Kidney tubule cell (primary cell): Measurements from ENCODE around the gene CABCOCO1.
A peak's percentile ranks its signal among the peaks of the same experiment; 100 is the strongest.

Source experiments
- DNase-seq: peaks from one replicate; pipeline ENCODE4 v3.0.0-alpha.2; 2018; ENCODE audit warnings: low spot score

Gene CABCOCO1

GRCh38 chr10:61785473-61786105 lies 122.9 kb downstream of the CABCOCO1 start:
- no peak for DNase-seq

GRCh38 chr10:61786728-61787127 lies 124.0 kb downstream of the CABCOCO1 start:
- DNase-seq, result peak; percentile 69

GRCh38 chr10:61787170-61787569 lies 124.4 kb downstream of the CABCOCO1 start:
- no peak for DNase-seq

- no peak for DNase-seq
Observed at GRCh38 chr10:61789031-61789430, 126.3 kb downstream of the CABCOCO1 start.

- no peak for DNase-seq
Observed at GRCh38 chr10:61791216-61791615, 128.5 kb downstream of the CABCOCO1 start.

GRCh38 chr10:61792097-61792716 lies 129.5 kb downstream of the CABCOCO1 start:
- DNase-seq, result no peak

- DNase-seq, result no peak
Observed at GRCh38 chr10:61792921-61793320, 130.2 kb downstream of the CABCOCO1 start.

- DNase-seq, result no peak
Observed at GRCh38 chr10:61793760-61794703, 131.3 kb downstream of the CABCOCO1 start.

- no peak for DNase-seq
Observed at GRCh38 chr10:61795147-61795546, 132.4 kb downstream of the CABCOCO1 start.

- DNase-seq, result no peak
Observed at GRCh38 chr10:61795551-61795950, 132.8 kb downstream of the CABCOCO1 start.

GRCh38 chr10:61796785-61797184 lies 134.1 kb downstream of the CABCOCO1 start:
- DNase-seq, result no peak

GRCh38 chr10:61797304-61798153 lies 134.8 kb downstream of the CABCOCO1 start:
- no peak for DNase-seq

GRCh38 chr10:61798713-61799112 lies 136.0 kb downstream of the CABCOCO1 start:
- peak; percentile 72 for DNase-seq

GRCh38 chr10:61801484-61801883 lies 138.8 kb downstream of the CABCOCO1 start:
- DNase-seq, result no peak

GRCh38 chr10:61803269-61803668 lies 140.5 kb downstream of the CABCOCO1 start:
- no peak for DNase-seq

GRCh38 chr10:61804414-61804813 lies 141.7 kb downstream of the CABCOCO1 start:
- peak; percentile 17 for DNase-seq

- no peak for DNase-seq
Observed at GRCh38 chr10:61805091-61805490, 142.4 kb downstream of the CABCOCO1 start.

GRCh38 chr10:61810263-61810662 lies 147.5 kb downstream of the CABCOCO1 start:
- DNase-seq, result no peak

GRCh38 chr10:61812052-61812721 lies 149.5 kb downstream of the CABCOCO1 start:
- no peak for DNase-seq

GRCh38 chr10:61812920-61813319 lies 150.2 kb downstream of the CABCOCO1 start:
- no peak for DNase-seq

GRCh38 chr10:61814160-61814559 lies 151.4 kb downstream of the CABCOCO1 start:
- no peak for DNase-seq
